Thyroid gland (tissue), 4 donors: ENCODE results near the gene CD83. TPM values are rescaled to one million over a fixed set of nuclear protein-coding genes. Genes with fewer than 3 reads are reported as not detected.

Experiments used
- DNase-seq, 2 donors: peaks; one replicate each; pipeline ENCODE4 v3.0.0-alpha.2; 2019
- H3K27ac ChIP-seq, 3 donors: fragments of 200-600 bp; sonication (generic); 1 replicate in 2 of 3; 2 replicates in 1 of 3; pipeline ENCODE4 v1.5.1; 2016 to 2019; ENCODE audit warnings: mild to moderate bottlenecking in 1 of 3, moderate library complexity in 1 of 3
- H3K27me3 ChIP-seq: fragments of 200-600 bp; sonication (generic); one replicate; pipeline ENCODE4 v1.5.1; 2019
- H3K36me3 ChIP-seq, 2 donors: fragments of 200-600 bp; sonication (generic); one replicate each; pipeline ENCODE4 v1.5.1; 2016 to 2019
- H3K4me1 ChIP-seq, 2 donors: fragments of 200-600 bp; sonication (generic); one replicate each; pipeline ENCODE4 v1.5.1; 2017 to 2019
- H3K4me3 ChIP-seq, 3 donors: fragments of 200-600 bp; sonication (generic); replicated peaks in 1 of 3; 1 replicate in 2 of 3; 2 replicates in 1 of 3; pipeline ENCODE4 v1.5.1; 2016; ENCODE audit warnings: mild to moderate bottlenecking in 1 of 3
- H3K9me3 ChIP-seq: fragments of 200-600 bp; sonication (generic); one replicate; pipeline ENCODE4 v1.5.1; 2017
- CTCF ChIP-seq, 6 experiments: fragments of 200-600 bp in 3 of 6; fragments of 450-650 bp in 3 of 6; sonication (generic) in 3 of 6; IDR thresholded peaks; one replicate each; pipeline ENCODE4 v1.5.1; 2016 to 2019; ENCODE audit warnings: antibody characterized with exemption in 6 of 6, mild to moderate bottlenecking in 2 of 6, inconsistent platforms in 1 of 6, moderate library complexity in 1 of 6
- POLR2A ChIP-seq, 2 donors: fragments of 450-650 bp; IDR thresholded peaks; one replicate each; pipeline ENCODE4 v1.6.1; 2017; ENCODE audit warnings: antibody characterized with exemption in 2 of 2, mild to moderate bottlenecking in 2 of 2, moderate library complexity in 1 of 2
- WGBS, 2 donors: methylation state at CpG; one replicate each; pipeline ENCODE4 v1.1.5; 2017; 5-methylcytosine and 5-hydroxymethylcytosine counted together
- intact Hi-C: fragments of 100-400 bp; cut with DNase I; formaldehyde crosslinking; loops from one replicate; pipeline ENCODE4 v1.15.1; 2023
- total RNA-seq, 4 donors: library from RNA; depleted of rRNA; stranded (reverse); fragments of >200 nt; gene quantifications; one replicate each; pipeline ENCODE4 v1.2.3, GENCODE V29; 2016

CD83 gene
- total RNA-seq, 4 donors from 2014 or later, result 3.0 to 4.7 (median 3.4) TPM

DNA sequence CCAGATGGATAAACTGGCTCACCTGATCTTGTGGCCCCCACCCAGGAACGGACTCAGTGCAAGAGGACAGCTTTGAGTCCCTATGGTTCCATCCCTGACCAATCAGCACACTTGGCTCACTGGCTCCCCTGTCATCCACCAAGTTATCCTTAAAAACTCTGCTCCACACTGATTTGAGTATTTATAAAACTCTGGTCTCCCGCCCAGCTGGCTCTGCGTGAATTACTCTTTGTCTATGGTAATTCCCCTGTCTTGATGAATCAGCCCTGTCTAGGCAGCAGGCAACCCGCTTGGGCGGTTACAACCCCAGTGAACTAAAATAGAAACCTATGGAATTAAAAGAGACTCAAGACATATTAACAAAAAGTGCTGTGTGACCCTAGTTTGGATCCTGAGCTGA is 38.1 kb upstream of the CD83 start:
- Histone ChIP-seq H3K9me3 (no peaks in the 10 kb centered on the region), H3K4me1 (peaks cover 0 to 4% of the 10 kb centered on the region in 2 donors), H3K36me3 (no peaks in the 10 kb centered on the region), H3K27me3 (no peaks in the 10 kb centered on the region), H3K27ac (no peak overlapping the region), H3K4me3 (no peak overlapping the region)
- no peak for DNase-seq
- no peak for TF ChIP-seq POLR2A (IDR thresholded peaks at IDR 0.05)
- no peak for TF ChIP-seq CTCF (IDR thresholded peaks at IDR 0.05)
- intact Hi-C loops, result no loop called here
- WGBS, 2 donors, result 66 to 84% methylated on average over 5 of the region's 5 CpGs

DNA sequence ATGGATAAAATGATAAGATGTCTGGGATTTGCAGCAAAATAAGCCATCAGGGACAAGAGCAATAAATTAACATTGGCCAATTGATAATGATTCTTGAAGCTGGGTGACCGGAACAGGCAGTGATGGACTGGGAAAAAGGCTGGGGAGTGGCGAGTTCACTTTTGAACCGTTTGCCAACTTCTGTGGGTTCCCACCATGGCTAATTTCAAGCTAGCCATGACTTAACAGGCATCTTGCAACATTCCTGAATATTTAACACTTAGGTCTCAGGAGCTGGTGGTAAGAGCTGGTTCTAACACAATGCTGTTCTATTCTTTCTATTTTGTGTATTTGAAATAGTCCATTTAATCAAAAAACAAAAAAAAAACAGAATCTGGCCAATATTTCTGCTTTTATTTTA is 37.6 kb upstream of the CD83 start:
- peaks cover 0 to 1% of the 10 kb centered on the region in 2 donors for H3K4me1 ChIP-seq
- TF ChIP-seq POLR2A (IDR thresholded peaks at IDR 0.05), result no peak
- TF ChIP-seq CTCF (IDR thresholded peaks at IDR 0.05), result no peak
- H3K27me3 ChIP-seq, result no peaks in the 10 kb centered on the region
- no peak for DNase-seq
- intact Hi-C loops, result no loop called here
- no peaks in the 10 kb centered on the region for H3K9me3 ChIP-seq
- no peak overlapping the region for H3K4me3 ChIP-seq
- no peaks in the 10 kb centered on the region for H3K36me3 ChIP-seq
- no peak overlapping the region for H3K27ac ChIP-seq
- WGBS, 2 donors, result 77 to 79% methylated on average over 3 of the region's 3 CpGs

GRCh38 chr6:14081126-14081525 is 36.4 kb upstream of the CD83 start:
- no peak for DNase-seq
- no peaks in the 10 kb centered on the region for H3K4me1 ChIP-seq
- H3K9me3 ChIP-seq, result no peaks in the 10 kb centered on the region
- intact Hi-C loops, result no loop called here
- no peak overlapping the region for H3K27ac ChIP-seq
- no peak for TF ChIP-seq POLR2A (IDR thresholded peaks at IDR 0.05)
- TF ChIP-seq CTCF (IDR thresholded peaks at IDR 0.05), result no peak
- no peaks in the 10 kb centered on the region for H3K27me3 ChIP-seq
- H3K36me3 ChIP-seq, result no peaks in the 10 kb centered on the region
- WGBS, 2 donors, result 85 to 86% methylated on average over 5 of the region's 5 CpGs
- H3K4me3 ChIP-seq, result no peak overlapping the region

- Histone ChIP-seq H3K4me3 (no peak overlapping the region), H3K27me3 (no peaks in the 10 kb centered on the region), H3K4me1 (no peaks in the 10 kb centered on the region), H3K9me3 (no peaks in the 10 kb centered on the region), H3K36me3 (no peaks in the 10 kb centered on the region), H3K27ac (no peak overlapping the region)
- intact Hi-C loops, result no loop called here
- TF ChIP-seq POLR2A (IDR thresholded peaks at IDR 0.05), result no peak
- TF ChIP-seq CTCF (IDR thresholded peaks at IDR 0.05), result no peak
- DNase-seq, result no peak
- 64 to 72% methylated on average over 3 of the region's 3 CpGs for WGBS, 2 donors
Measured at GRCh38 chr6:14082771-14083170, 34.8 kb upstream of the CD83 start.

GRCh38 chr6:14083262-14083661 is 34.3 kb upstream of the CD83 start:
- DNase-seq, result no peak
- Histone ChIP-seq H3K27me3 (no peaks in the 10 kb centered on the region), H3K4me3 (no peak overlapping the region), H3K27ac (no peak overlapping the region), H3K4me1 (no peaks in the 10 kb centered on the region), H3K9me3 (no peaks in the 10 kb centered on the region), H3K36me3 (no peaks in the 10 kb centered on the region)
- WGBS, 2 donors, result 82 to 88% methylated on average over 3 of the region's 3 CpGs
- no peak for TF ChIP-seq CTCF (IDR thresholded peaks at IDR 0.05)
- no peak for TF ChIP-seq POLR2A (IDR thresholded peaks at IDR 0.05)
- intact Hi-C loops, result no loop called here
